SW480 (cell line): Measurements from ENCODE around the gene POLE.

ENCODE experiments used
- DNase-seq: peaks from one replicate; pipeline ENCODE4 v3.0.0-alpha.2; 2016; ENCODE audit warnings: low spot score

The POLE gene

GRCh38 chr12:132597333-132598316 lies 89.5 kb downstream of the POLE start:
- no peak for DNase-seq

- DNase-seq = no peak
Measured at GRCh38 chr12:132596016-132596415, 91.1 kb downstream of the POLE start.

- no peak for DNase-seq
Measured at GRCh38 chr12:132595183-132595582, 92.0 kb downstream of the POLE start.

GRCh38 chr12:132593938-132594358 lies 93.2 kb downstream of the POLE start:
- peak; percentile 98 for DNase-seq

- DNase-seq = no peak
Measured at GRCh38 chr12:132593521-132593920, 93.6 kb downstream of the POLE start.

GRCh38 chr12:132593071-132593470 lies 94.1 kb downstream of the POLE start:
- DNase-seq = no peak

GRCh38 chr12:132592282-132592970 lies 94.7 kb downstream of the POLE start:
- no peak for DNase-seq

GRCh38 chr12:132591107-132591935 lies 95.8 kb downstream of the POLE start:
- no peak for DNase-seq

GRCh38 chr12:132588821-132589669 lies 98.1 kb downstream of the POLE start:
- DNase-seq = no peak

GRCh38 chr12:132588319-132588718 lies 98.8 kb downstream of the POLE start:
- DNase-seq = no peak

- DNase-seq = no peak
Measured at GRCh38 chr12:132587781-132588180, 99.4 kb downstream of the POLE start.

GRCh38 chr12:132586929-132587328 lies 100.2 kb downstream of the POLE start:
- DNase-seq = no peak

GRCh38 chr12:132585177-132585576 lies 102.0 kb downstream of the POLE start:
- no peak for DNase-seq

- DNase-seq = no peak
Measured at GRCh38 chr12:132584429-132584828, 102.7 kb downstream of the POLE start.

- DNase-seq = no peak
Measured at GRCh38 chr12:132583736-132584135, 103.4 kb downstream of the POLE start.

- no peak for DNase-seq
Measured at GRCh38 chr12:132583411-132583710, 103.8 kb downstream of the POLE start.

- DNase-seq = no peak
Measured at GRCh38 chr12:132582582-132583410, 104.3 kb downstream of the POLE start.

- DNase-seq = no peak
Measured at GRCh38 chr12:132582058-132582420, 105.1 kb downstream of the POLE start.

GRCh38 chr12:132581348-132582057 lies 105.6 kb downstream of the POLE start:
- no peak for DNase-seq

GRCh38 chr12:132580701-132581292 lies 106.3 kb downstream of the POLE start:
- no peak for DNase-seq
